ENCODE measurements around the gene MRPS9. TPM values are rescaled to one million over a fixed set of nuclear protein-coding genes. Genes with fewer than 3 reads are reported as not detected.

MRPS9 gene
- total and polyA plus RNA-seq, 2 of the 13 experiments (the other 11 are each of a cell fraction or from before 2014, with no cell fraction given): 31.2 to 91.8 TPM

DNA sequence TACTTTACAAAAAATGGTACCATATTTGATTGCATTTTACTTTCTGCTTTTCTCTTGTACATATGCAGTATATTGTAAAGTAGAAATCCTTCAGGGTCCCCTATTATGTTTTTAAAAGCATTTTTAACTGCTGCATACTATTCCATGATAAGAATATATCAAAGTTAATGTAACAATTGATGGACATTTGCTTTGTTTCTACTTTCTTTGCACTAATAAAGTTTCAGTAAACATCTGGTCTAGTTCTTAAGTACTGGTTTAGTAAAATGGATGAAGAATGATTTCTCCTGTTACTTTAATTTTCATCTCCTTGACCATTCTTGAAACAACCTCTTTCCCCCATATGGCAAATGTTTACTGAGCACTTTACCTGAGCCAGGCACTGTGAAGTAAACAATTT lies 1.7 kb downstream of the MRPS9 start (continued):
- TF ChIP-seq RORA (CRISPR knock-in tag; IDR thresholded peaks at IDR 0.05) (no peak), CBX1 (IDR thresholded peaks at IDR 0.05; ENCODE audit: low read depth) (no peak)

DNA sequence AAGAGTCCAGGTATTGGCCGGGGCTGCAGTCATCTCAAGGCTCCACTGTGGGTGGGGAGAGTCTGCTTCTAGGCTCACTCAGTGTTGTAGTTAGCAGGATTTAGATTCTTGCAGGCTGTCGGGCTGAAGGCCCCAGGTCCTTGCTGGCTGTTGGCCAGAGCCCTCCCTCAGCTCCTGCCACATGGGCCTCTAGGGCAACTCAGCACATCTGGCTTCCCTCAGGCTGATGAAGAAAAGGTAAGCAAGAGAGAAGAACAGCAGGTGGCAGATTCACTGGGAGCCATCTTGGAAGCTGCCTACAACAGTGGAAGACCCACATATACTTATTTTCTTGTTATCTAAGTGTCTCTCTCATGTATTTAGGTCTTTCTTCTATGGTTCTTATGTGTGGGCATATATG lies 4.3 kb downstream of the MRPS9 start:
- no peak for FAIRE-seq
- in situ Hi-C loops (cut with HindIII; ENCODE audit: extremely low pct_ligation_motif_present, low pct_unique_long_range_greater_than_20kb) (no loop called here), intact Hi-C loops (cut with micrococcal nuclease; ENCODE audit: unreplicated experiment) (no loop called here)
- H3K4me1 ChIP-seq (ENCODE audit: insufficient read depth, low read length): peaks cover 22% of the 10 kb centered on the region
- H3K4me3 ChIP-seq (replicated peaks in 1 of 3; ENCODE audit: insufficient read depth in 1 of 3, low read depth in 2 of 3, low read length in 3 of 3): no peak overlapping the region
- no peaks in the 10 kb centered on the region for H3K9me3 ChIP-seq (ENCODE audit: low read length)
- H3K79me2 ChIP-seq (ENCODE audit: insufficient read depth, low read length): peaks cover 25% of the 10 kb centered on the region
- ATAC-seq: no peak
- ChIA-PET POLR2A (no interaction called here), CTCF (ENCODE audit: low intra/inter-chr PET ratio, low total read pairs) (no interaction called here)
- no peaks in the 10 kb centered on the region for H4K20me1 ChIP-seq (ENCODE audit: insufficient read depth, low read length)
- H3K27ac ChIP-seq (ENCODE audit: extremely low read length, insufficient read depth, low read length): no peak overlapping the region
- 100% methylated on average over 2 of the region's 2 CpGs for WGBS (ENCODE audit: low lambda C conversion rate)
- no peak for TF ChIP-seq SMAD9 (CRISPR knock-in tag; IDR thresholded peaks at IDR 0.05)
- no peak for TF ChIP-seq AGO2 (optimal IDR thresholded peaks at IDR 0.05; ENCODE audit: low read depth, low read length)
- no peak for TF ChIP-seq RORA (CRISPR knock-in tag; IDR thresholded peaks at IDR 0.05)
- no peak for TF ChIP-seq ZNF510 (CRISPR knock-in tag; IDR thresholded peaks at IDR 0.05; ENCODE audit: low read depth)
- H3K27me3 ChIP-seq (ENCODE audit: control insufficient read depth in 1 of 2, insufficient read depth in 2 of 2, low read length in 2 of 2): peaks cover 0 to 4% of the 10 kb centered on the region in 2 experiments; a peak in 1 of 5 replicates
- H3K36me3 ChIP-seq (replicated peaks in 1 of 2; ENCODE audit: control insufficient read depth in 1 of 2, insufficient read depth in 2 of 2, low read length in 2 of 2): no peaks in the 10 kb centered on the region; a peak in 1 of 5 replicates
- no peak for DNase-seq (ENCODE audit: low spot score)
- H3K9ac ChIP-seq (ENCODE audit: insufficient read depth, low read depth, low read length): no peak overlapping the region
- no peak overlapping the region for H2AFZ ChIP-seq (ENCODE audit: low read length)
- BruUV-seq (replicated peaks): no TSS peak
- no peak overlapping the region for H3K4me2 ChIP-seq (ENCODE audit: low read depth, low read length)

GRCh38 chr2:105052773-105053172 lies 14.9 kb downstream of the MRPS9 start:
- Histone ChIP-seq H3K9ac (ENCODE audit: insufficient read depth, low read depth, low read length) (no peak overlapping the region), H4K20me1 (ENCODE audit: insufficient read depth, low read length) (no peaks in the 10 kb centered on the region), H3K27me3 (ENCODE audit: control insufficient read depth in 1 of 2, insufficient read depth in 2 of 2, low read length in 2 of 2) (no peaks in the 10 kb centered on the region), H3K4me2 (ENCODE audit: low read depth, low read length) (no peak overlapping the region), H2AFZ (ENCODE audit: low read length) (no peak overlapping the region), H3K79me2 (ENCODE audit: insufficient read depth, low read length) (no peaks in the 10 kb centered on the region), H3K9me3 (ENCODE audit: low read length) (0 out of 2 replicates have a peak, but pooled peaks cover 6% of the 10 kb centered on the region), H3K36me3 (replicated peaks in 1 of 2; ENCODE audit: control insufficient read depth in 1 of 2, insufficient read depth in 2 of 2, low read length in 2 of 2) (peaks cover 1 to 16% of the 10 kb centered on the region in 2 experiments; a peak in 3 of 5 replicates), H3K4me1 (ENCODE audit: insufficient read depth, low read length) (peaks cover 10% of the 10 kb centered on the region), H3K27ac (ENCODE audit: extremely low read length, insufficient read depth, low read length) (no peak overlapping the region), H3K4me3 (replicated peaks in 1 of 3; ENCODE audit: insufficient read depth in 1 of 3, low read depth in 2 of 3, low read length in 3 of 3) (no peak overlapping the region)
- FAIRE-seq: peak; percentile 34
- ChIA-PET POLR2A (no interaction called here), CTCF (ENCODE audit: low intra/inter-chr PET ratio, low total read pairs) (no interaction called here)
- WGBS (ENCODE audit: low lambda C conversion rate): 61% methylated on average over 1 of the region's 1 CpG
- peak; percentile 74 for DNase-seq (ENCODE audit: low spot score)
- BruUV-seq (replicated peaks): no TSS peak
- ATAC-seq: peak; percentile 67
- intact Hi-C loops (cut with micrococcal nuclease; ENCODE audit: unreplicated experiment) (no loop called here), in situ Hi-C loops (cut with HindIII; ENCODE audit: extremely low pct_ligation_motif_present, low pct_unique_long_range_greater_than_20kb) (no loop called here)
- TF ChIP-seq ZNF3 (CRISPR knock-in tag; IDR thresholded peaks at IDR 0.05) (no peak), ZNF10 (CRISPR knock-in tag; IDR thresholded peaks at IDR 0.05; ENCODE audit: borderline replicate concordance, low read depth) (no peak), SRSF1 (optimal IDR thresholded peaks at IDR 0.05; ENCODE audit: low read depth, low read length) (no peak), BCLAF1 (IDR thresholded peaks at IDR 0.05) (no peak), ZSCAN31 (CRISPR knock-in tag; IDR thresholded peaks at IDR 0.05; ENCODE audit: low read depth) (no peak), ZNF788 (CRISPR knock-in tag; IDR thresholded peaks at IDR 0.05; ENCODE audit: borderline replicate concordance) (no peak), IRF1 (CRISPR knock-in tag; IDR thresholded peaks at IDR 0.05; ENCODE audit: low read depth) (no peak), MEIS2 (CRISPR knock-in tag; IDR thresholded peaks at IDR 0.05) (no peak), RFX1 (IDR thresholded peaks at IDR 0.05) (no peak), POGZ (CRISPR knock-in tag; IDR thresholded peaks at IDR 0.05) (no peak), RARG (CRISPR knock-in tag; IDR thresholded peaks at IDR 0.05; ENCODE audit: low read depth) (no peak)

Measured in HepG2 (cell line).